Pancreas (tissue), 10 donors: ENCODE results near the gene RGN. TPM values are rescaled to one million over a fixed set of nuclear protein-coding genes. Genes with fewer than 3 reads are reported as not detected.
A peak's percentile ranks its signal among the peaks of the same experiment; 100 is the strongest.

Experiments
- ATAC-seq, 4 donors: fragments of 200-7000 bp; cut with Tn5 transposase; one replicate each; pipeline versions ENCODE4 v1.8.0 to v1.9.1; 2020; ENCODE audit warnings: mild to moderate bottlenecking in 4 of 4, moderate library complexity in 4 of 4
- DNase-seq, 6 donors: peaks; one replicate each; pipeline ENCODE4 v3.0.0-alpha.2; 2020
- FAIRE-seq: peaks from 2 replicates; lab custom pipeline; 2012; peaks lifted over from hg19 to GRCh38; lab: Jason Lieb, UNC
- H3K27ac ChIP-seq, 4 donors: fragments of 200-600 bp; sonication (generic); 1 replicate in 3 of 4; 2 replicates in 1 of 4; pipeline versions ENCODE4 v1.5.0 to v1.8.0; 2020
- H3K27me3 ChIP-seq, 4 donors: fragments of 200-600 bp; one replicate each; pipeline ENCODE4 v1.8.0; 2021
- H3K36me3 ChIP-seq, 3 donors: fragments of 200-600 bp; sonication (generic) in 1 of 3; one replicate each; pipeline versions ENCODE4 v1.5.0 to v1.8.0; 2020 to 2021
- H3K4me1 ChIP-seq, 3 donors: fragments of 200-600 bp; one replicate each; pipeline ENCODE4 v1.8.0; 2021
- H3K4me3 ChIP-seq, 4 donors: fragments of 200-600 bp; sonication (generic) in 2 of 4; one replicate each; pipeline versions ENCODE4 v1.5.0 to v1.8.0; 2020 to 2021
- H3K9me3 ChIP-seq, 4 donors: fragments of 200-600 bp; one replicate each; pipeline ENCODE4 v1.8.0; 2021
- WGBS, 2 donors: extraction: QIAGEN DNeasy Blood & Tissue Kit; methylation state at CpG; one replicate each; pipeline ENCODE4 v1.1.7; 2013; 5-methylcytosine and 5-hydroxymethylcytosine counted together
- intact Hi-C, 3 donors: fragments of 100-400 bp; cut with DNase I; formaldehyde crosslinking; loops; one replicate each; pipeline versions ENCODE4 v1.11.1 to v1.14.2; 2022
- polyA plus RNA-seq, 2 donors: library from polyadenylated mRNA; stranded (reverse); fragments of 200-250 nt; gene quantifications; one replicate each; pipeline ENCODE4 v1.2.3, GENCODE V29; 2013
- total RNA-seq, 6 donors: library from RNA; stranded (reverse); fragmentation: NEBNext Ultra II Directional in 4 of 6; extraction: Animal tissue kit (Norgen Biotek cat#: 25700) in 4 of 6; gene quantifications; one replicate each; pipeline versions ENCODE4 v1.2.1 to v1.2.4, GENCODE V29; 2021 to 2023
- TF ChIP-seq, protein P1 (sequence below), 4 donors: fragments of 200-600 bp; sonication (generic) in 3 of 4; IDR thresholded peaks; one replicate each; pipeline versions ENCODE4 v1.5.0 to v1.8.0; 2021; ENCODE audit warnings: antibody characterized with exemption in 4 of 4
- donor health status: healthy with polysubstance abuse.
- donor health status: DM: no; HTN: no; CAD: no; lungs with moderate emphysema.
- donor health status: DM: no; HTN: no; CAD: no.
- donor health status: control.
- donor health status: control.
- donor health status: Bipolar disorder and iron deficiency.
- donor health status: DM: yes; HTN: yes; CAD: no.
- donor health status: DM: no; HTN: no; CAD: no.
- donor health status: DM: no; HTN: no; CAD: no.
- donor health status: DM: yes; HTN: yes; CAD: no.

The RGN gene
- total and polyA plus RNA-seq, 8 donors = 11.2 to 32.1 (median 20.7) TPM

GRCh38 chrX:47080215-47080914 lies 2.1 kb downstream of the RGN start:
- intact Hi-C loops = no loop called here
- WGBS, 2 donors = 31 to 42% methylated on average over 9 of the region's 9 CpGs
- Histone ChIP-seq H3K9me3 (no peaks in the 10 kb centered on the region), H3K27ac (peak overlapping the region in 1 of 4 donors; percentile 76), H3K36me3 (no peaks in the 10 kb centered on the region), H3K27me3 (peaks cover 0 to 6% (median 0%) of the 10 kb centered on the region in 4 donors), H3K4me3 (no peak overlapping the region), H3K4me1 (no peaks in the 10 kb centered on the region)
- TF ChIP-seq, protein P1, sequence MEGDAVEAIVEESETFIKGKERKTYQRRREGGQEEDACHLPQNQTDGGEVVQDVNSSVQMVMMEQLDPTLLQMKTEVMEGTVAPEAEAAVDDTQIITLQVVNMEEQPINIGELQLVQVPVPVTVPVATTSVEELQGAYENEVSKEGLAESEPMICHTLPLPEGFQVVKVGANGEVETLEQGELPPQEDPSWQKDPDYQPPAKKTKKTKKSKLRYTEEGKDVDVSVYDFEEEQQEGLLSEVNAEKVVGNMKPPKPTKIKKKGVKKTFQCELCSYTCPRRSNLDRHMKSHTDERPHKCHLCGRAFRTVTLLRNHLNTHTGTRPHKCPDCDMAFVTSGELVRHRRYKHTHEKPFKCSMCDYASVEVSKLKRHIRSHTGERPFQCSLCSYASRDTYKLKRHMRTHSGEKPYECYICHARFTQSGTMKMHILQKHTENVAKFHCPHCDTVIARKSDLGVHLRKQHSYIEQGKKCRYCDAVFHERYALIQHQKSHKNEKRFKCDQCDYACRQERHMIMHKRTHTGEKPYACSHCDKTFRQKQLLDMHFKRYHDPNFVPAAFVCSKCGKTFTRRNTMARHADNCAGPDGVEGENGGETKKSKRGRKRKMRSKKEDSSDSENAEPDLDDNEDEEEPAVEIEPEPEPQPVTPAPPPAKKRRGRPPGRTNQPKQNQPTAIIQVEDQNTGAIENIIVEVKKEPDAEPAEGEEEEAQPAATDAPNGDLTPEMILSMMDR (IDR thresholded peaks at IDR 0.05) = no peak
- no peak for FAIRE-seq
- peak in 2 of 4 donors; percentile 8 to 44 for ATAC-seq
- peak in 2 of 6 donors; percentile 8 to 24 for DNase-seq

GRCh38 chrX:47080915-47081236 lies 2.6 kb downstream of the RGN start:
- peak overlapping the region in 1 of 4 donors; percentile 76 for H3K27ac ChIP-seq
- no peak for FAIRE-seq

DNA sequence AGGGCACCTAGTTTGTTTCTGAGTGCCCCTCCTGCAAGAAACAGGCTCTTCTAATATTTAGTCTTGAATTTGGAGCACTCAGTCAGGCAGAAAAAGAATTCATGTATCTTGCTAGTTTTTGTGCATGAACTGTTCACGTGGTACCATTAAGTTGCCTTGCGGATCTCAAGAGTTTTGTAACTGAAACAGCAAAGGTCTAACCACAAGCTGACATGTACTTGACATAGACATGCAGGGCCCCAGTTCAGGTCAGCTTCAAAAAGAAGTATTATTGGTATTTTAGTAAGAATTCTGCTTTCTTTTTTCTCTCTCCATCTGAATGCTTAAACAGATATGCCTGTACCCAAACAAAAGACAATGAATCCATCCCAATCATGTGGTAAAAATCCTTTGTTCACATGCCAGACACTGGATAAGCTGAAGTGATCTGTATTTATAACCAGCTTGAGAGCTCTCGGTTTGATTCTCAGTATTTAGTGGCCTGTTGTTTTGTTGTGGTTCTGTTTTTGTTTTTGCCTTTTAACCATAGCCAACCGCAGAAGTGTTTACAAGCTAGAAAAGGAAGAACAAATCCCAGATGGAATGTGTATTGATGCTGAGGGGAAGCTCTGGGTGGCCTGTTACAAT lies 13.0 kb downstream of the RGN start:
- no peaks in the 10 kb centered on the region for H3K36me3 ChIP-seq
- H3K9me3 ChIP-seq = no peaks in the 10 kb centered on the region
- no peak overlapping the region for H3K4me3 ChIP-seq
- no peak overlapping the region for H3K27ac ChIP-seq
- H3K4me1 ChIP-seq = no peaks in the 10 kb centered on the region
- intact Hi-C loops = no loop called here
- no peak for DNase-seq
- TF ChIP-seq, protein P1 (IDR thresholded peaks at IDR 0.05) = no peak
- no peak for ATAC-seq
- no peak for FAIRE-seq
- peaks cover 0 to 6% (median 0%) of the 10 kb centered on the region in 4 donors for H3K27me3 ChIP-seq
- 52 to 58% methylated on average over 4 of the region's 4 CpGs for WGBS, 2 donors

More at GRCh38 chrX:47080915-47081236, 2.6 kb downstream of the RGN start:
- peaks cover 0 to 6% (median 0%) of the 10 kb centered on the region in 4 donors for H3K27me3 ChIP-seq
- intact Hi-C loops = no loop called here
- ATAC-seq (peak in 2 of 4 donors; percentile 1 to 4), DNase-seq (no peak)
- no peaks in the 10 kb centered on the region for H3K36me3 ChIP-seq
- no peak overlapping the region for H3K4me3 ChIP-seq
- H3K4me1 ChIP-seq = no peaks in the 10 kb centered on the region
- TF ChIP-seq, protein P1 (IDR thresholded peaks at IDR 0.05) = no peak
- no peaks in the 10 kb centered on the region for H3K9me3 ChIP-seq
- 20 to 33% methylated on average over 5 of the region's 5 CpGs for WGBS, 2 donors

DNA sequence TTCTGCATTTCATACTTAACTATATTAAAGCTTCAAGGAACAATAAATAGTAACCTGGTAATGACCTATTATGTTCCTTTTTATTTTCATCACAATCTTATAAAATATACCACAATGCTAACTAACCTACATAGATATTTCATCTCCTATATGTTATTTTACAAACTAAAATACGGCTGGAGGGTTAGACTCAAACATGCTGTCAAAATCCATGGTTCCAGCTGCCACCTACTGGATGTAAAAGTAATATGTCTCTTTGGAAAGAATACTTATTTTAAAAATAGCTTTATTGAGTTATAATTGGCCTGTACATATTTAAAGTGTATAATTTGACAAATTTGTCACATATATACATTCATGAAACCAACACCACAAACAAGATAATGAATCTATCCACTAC lies 15.0 kb downstream of the RGN start:
- H3K4me3 ChIP-seq = no peak overlapping the region
- no peaks in the 10 kb centered on the region for H3K36me3 ChIP-seq
- intact Hi-C loops = no loop called here
- H3K27me3 ChIP-seq = peaks cover 0 to 6% (median 0%) of the 10 kb centered on the region in 4 donors
- WGBS, 2 donors = 0 to 6% methylated on average over 1 of the region's 1 CpG
- FAIRE-seq (peak; percentile 98), DNase-seq (no peak), ATAC-seq (peak; percentile 40 to 72 (median 45))
- TF ChIP-seq, protein P1 (IDR thresholded peaks at IDR 0.05) = peak in 3 of 4 donors; percentile 13 to 30 (median 25)
- H3K4me1 ChIP-seq = no peaks in the 10 kb centered on the region
- H3K27ac ChIP-seq = no peak overlapping the region
- no peaks in the 10 kb centered on the region for H3K9me3 ChIP-seq

- 72 to 77% methylated on average over 11 of the region's 11 CpGs for WGBS, 2 donors
- no peaks in the 10 kb centered on the region for H3K9me3 ChIP-seq
- DNase-seq (no peak), FAIRE-seq (no peak), ATAC-seq (no peak)
- intact Hi-C loops = no loop called here
- H3K36me3 ChIP-seq = no peaks in the 10 kb centered on the region
- peaks cover 0 to 6% (median 0%) of the 10 kb centered on the region in 4 donors for H3K27me3 ChIP-seq
- H3K27ac ChIP-seq = no peak overlapping the region
- no peak overlapping the region for H3K4me3 ChIP-seq
- H3K4me1 ChIP-seq = no peaks in the 10 kb centered on the region
- TF ChIP-seq, protein P1 (IDR thresholded peaks at IDR 0.05) = no peak
These were observed 15.6 kb downstream of the RGN start for GRCh38 chrX:47093860-47094259.
